GM18498 (cell line): ENCODE results near the gene UFC1.

ENCODE experiments used
- ATAC-seq: cut with Tn5 transposase; IDR thresholded peaks from one replicate; pipeline ENCODE4 v1.9.1; 2021; ENCODE audit warnings: mild to moderate bottlenecking, moderate library complexity; ENCODE audit not compliant: unreplicated experiment

Gene UFC1

DNA sequence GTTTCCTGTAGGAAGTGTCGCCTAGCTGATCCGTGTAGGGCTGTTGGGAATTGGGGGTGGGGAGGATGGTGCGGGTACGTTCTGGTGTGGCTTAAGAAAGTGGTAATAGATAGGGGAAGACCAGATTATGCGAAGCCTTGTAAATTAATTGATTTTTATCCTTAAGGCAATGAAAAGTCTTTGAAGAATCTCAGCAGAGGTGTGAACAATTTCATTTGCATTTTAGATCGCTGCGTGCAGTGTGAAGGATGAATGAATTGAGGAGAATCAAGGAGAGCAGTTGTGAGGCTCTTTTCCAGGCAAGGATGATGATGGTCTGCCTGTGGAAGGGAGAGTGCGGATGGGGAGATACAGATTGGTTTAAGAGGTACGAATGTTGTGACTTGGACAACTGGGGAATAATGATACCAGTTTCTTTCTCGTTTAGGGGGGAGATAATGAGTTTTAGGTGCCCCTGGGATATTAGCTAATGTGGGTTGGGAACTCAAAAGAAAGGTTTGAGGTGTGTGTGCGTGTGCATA lies 20.5 kb upstream of the UFC1 start:
- ATAC-seq = no peak

DNA sequence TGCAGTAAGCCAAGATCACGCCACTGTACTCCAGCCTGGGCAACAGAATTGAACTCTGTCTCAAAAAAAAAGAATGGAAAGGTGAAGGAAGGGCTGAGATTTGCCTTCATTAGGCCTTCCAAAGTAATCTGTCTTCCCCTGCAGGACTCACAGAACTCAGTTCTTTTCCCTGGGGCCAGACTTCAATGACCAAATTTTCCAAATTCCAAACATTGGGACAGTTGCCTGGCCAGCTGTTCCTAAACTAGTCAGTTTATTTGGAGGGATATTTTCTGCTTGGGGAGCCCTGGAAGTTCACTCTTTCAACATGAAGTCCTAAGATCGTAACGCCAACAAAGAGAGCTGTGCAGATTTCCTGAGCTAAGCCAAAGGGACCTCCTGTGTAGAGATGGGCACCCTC lies 15.9 kb upstream of the UFC1 start:
- no peak for ATAC-seq

DNA sequence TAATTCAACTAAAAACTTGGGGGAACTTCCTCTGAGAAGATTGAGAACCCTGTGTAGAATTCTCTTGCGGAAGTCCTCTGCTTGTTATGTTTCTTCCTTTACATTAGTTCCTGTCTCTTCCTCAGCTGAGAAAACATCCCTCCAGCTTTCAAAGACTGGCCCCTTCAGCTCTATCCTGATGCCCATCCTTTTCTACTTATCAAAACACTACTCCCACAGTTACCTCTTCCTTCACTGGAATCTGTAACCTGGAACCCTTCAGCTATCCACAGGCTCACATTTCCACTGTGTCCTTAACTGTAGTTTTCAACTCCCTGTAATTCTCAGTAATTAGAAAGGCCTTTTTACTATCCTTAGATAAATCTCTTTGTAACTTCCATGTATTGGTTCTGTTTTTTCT lies 15.3 kb upstream of the UFC1 start:
- ATAC-seq = no peak

DNA sequence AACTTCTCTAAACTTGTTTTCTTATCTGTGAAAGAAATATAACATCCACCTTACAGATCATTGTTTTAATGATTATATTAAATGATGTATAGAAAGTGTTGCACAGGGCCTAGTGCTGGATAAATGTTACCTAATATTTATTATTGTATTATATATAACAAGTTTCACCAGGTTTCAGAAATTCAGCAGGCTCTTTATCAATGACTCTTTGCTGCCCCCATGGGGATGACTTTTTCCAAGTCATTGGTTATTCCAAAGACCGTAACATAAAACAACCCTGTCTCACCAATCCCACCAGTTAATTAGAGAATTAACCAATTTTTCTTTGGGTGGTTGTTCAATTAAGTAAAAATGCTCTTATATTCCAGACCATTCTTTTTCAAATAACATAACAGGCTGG lies 14.0 kb upstream of the UFC1 start:
- ATAC-seq = no peak

DNA sequence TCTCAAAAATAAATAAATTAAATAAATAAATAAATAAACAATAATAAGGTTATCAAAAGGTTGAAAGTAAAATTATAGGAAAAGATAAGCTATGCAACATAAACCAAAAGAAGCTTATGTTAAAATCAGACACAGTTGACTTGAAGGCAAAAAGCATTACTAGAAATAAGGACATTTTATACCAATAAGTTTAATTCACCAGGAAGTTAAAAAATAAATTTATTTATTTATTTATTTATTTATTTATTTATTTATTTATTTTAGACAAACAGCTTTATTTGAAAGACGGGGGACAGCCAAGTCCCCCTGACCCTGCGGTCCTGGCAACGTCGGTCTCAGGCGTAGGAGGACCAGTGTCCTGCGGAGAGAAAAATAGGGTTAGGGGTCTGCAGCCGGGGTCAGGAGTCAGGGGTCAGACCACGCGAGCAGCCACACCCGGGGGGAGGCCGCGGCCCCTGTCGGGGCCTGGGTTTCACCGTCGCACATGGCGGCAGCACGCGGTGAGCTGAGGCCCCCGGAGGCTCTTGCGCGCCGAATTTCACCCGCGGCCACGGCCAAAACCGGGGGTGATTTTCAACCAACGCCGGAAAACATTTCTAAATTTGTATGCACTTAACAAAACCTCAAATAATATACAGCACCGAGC lies 12.9 kb upstream of the UFC1 start:
- no peak for ATAC-seq

DNA sequence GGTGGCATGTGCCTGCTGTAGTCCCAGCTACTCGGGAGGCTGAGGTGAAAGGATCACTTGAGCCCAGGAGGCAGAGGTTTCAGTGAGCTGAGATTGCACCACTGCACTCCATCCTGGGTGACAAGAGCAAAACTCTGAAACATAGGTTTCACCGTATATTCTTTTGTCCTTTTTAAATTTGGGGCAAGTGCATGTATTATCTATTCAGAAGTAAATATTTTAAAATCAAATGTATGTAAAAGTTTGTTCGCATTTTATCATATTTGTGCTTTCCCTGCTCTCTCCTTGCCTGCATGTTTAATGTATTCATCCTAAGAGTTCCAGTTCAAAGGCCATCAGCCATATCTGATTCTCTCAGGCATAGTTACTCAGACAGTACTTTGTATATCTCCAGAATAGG lies 7.9 kb upstream of the UFC1 start:
- ATAC-seq = no peak

DNA sequence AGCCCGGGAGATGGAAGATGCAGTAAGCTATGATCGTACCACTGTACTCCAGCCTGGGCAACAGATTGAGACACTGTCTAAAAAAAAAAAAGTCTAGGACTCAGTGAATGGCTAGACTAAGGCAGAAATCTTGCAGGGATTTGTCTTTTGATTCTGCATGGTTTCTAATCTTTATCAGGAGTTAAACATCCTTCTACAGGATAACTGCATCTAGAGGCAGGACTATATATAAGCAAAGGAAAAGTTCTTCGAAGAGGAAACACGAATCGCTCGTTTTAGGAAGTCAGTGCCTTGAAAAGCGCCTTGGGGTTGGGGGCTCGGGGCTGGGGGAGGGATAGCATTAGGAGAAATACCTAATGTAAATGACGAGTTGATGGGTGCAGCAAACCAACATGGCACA lies 602 bp upstream of the UFC1 start:
- ATAC-seq = no peak

DNA sequence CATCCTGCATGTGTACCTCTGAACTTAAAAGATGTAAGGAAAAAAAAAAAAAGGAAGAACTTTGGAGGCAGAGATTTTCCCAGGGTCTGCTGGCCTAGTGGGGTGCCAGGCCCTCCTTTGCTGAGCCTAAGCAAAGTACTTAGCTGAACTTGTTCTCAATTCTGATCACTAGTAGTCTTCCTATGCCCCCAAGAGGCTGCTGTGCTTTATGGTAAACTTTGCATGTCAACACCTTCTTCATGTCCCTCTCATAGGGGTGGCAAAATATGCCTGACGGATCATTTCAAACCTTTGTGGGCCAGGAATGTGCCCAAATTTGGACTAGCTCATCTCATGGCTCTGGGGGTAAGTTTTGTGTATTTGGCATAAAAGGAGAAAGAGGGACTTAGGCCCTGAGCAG lies 4.1 kb downstream of the UFC1 start:
- ATAC-seq = no peak

DNA sequence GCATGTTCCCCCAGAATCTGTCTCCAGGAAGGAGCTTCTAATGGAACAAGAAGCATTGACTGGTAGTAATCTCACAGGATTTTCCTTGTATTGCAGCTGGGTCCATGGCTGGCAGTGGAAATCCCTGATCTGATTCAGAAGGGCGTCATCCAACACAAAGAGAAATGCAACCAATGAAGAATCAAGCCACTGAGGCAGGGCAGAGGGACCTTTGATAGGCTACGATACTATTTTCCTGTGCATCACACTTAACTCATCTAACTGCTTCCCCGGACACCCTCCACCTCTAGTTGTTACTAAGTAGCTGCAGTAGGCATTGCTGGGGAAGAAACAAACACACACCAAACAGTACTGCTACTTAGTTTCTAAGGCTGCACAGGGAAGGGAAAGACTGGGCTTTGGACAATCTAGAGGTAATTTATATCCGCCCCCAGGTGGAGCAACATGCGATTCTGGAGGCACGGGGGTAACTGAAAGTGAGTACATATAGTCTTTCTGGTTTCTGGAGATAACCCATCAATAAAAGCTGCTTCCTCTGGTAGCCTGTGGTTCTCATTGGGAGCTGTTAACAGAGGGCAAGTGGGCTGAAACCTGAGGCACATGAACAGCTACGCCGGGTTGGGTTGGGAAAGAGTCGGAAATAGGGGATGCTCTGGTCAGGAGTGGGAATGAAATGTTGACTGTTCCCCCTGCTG lies 4.7 kb downstream of the UFC1 start:
- ATAC-seq = no peak

DNA sequence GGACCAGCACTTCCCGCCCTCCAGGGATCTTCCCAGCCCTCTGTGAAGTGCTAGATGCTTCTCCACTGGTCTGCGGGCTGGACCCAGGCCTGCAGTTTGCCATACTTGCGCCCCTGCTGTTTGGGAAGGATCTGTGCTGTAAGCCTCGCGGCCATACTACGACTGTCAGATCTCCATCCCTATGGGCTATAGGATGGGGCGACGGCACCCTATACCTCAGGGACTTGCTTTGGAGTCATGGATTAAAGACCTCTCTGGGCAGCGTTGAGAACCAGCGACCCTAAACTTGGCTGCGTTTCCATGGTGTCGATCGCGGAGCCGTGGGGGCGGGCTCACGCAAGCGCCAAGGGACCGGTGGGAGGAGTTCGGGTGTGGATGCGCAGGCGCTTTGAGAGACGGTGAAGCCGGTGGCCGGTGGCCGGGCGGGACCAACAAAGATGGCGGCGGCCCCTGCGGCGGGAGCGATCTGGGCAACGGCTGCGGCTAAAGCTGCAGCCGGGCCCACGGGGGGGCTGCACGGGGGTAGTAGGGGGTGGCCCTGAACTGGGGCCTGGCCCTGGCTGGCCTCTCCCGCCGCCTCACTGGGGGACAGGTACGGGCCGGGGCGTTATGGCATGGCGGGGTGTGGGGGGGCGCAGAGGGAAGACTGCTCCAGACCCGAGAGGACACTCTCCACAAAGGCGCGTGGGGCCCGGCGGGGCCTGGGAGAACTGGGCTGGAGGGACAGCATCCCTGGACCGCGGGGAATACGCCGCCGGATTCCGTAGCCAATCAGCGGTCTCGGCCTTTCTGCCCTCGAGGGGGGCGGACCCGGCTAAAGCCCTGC lies 5.5 kb downstream of the UFC1 start, which contains the start of gene USP21:
USP21 (plus strand) TSS at position 414 of the 826 bp plus-strand sequence. CDS start 1,141 bp downstream, outside the sequence.
- ATAC-seq = peak; percentile 86

DNA sequence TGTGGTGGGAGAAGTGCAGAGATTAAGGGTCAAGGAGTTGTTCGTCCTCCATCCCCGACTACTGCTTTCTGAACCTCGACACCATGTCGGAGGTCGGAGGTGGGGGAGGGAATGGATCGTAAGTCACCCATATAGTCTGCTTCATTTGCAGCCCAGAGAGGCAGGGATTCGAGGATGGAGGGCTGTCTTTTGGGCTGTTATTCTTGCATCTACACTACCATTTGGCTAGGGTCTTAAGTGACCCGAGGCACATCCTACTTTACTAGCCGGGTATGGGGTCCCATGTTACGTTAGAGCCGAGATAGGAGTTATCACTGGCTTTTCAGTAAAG lies 6.1 kb downstream of the UFC1 start:
- ATAC-seq = no peak

DNA sequence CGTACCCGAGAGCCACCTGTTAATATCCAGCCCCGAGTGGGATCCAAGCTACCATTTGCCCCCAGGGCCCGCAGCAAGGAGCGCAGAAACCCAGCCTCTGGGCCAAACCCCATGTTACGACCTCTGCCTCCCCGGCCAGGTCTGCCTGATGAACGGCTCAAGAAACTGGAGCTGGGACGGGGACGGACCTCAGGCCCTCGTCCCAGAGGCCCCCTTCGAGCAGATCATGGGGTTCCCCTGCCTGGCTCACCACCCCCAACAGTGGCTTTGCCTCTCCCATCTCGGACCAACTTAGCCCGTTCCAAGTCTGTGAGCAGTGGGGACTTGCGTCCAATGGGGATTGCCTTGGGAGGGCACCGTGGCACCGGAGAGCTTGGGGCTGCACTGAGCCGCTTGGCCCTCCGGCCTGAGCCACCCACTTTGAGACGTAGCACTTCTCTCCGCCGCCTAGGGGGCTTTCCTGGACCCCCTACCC lies 6.9 kb downstream of the UFC1 start:
- no peak for ATAC-seq

DNA sequence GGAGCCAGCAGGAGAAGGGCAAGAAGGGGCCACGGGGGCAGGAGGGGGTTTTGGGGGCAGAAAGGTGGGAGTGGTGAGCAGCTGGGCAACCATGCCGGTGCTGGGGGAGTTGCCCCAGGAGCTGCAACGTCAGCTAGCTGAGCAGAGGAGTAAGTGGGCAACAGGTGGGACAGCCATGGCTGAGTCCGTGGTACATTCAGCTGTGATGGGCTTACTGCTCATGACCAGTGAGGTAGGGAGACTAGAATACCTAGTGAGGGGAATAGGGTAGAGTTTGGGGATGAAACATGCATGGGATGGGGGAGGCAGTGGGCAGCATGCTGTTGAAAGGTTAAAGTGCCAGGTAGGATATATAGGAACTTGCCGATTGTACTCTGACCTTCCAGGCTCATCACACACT lies 7.9 kb downstream of the UFC1 start:
- no peak for ATAC-seq

DNA sequence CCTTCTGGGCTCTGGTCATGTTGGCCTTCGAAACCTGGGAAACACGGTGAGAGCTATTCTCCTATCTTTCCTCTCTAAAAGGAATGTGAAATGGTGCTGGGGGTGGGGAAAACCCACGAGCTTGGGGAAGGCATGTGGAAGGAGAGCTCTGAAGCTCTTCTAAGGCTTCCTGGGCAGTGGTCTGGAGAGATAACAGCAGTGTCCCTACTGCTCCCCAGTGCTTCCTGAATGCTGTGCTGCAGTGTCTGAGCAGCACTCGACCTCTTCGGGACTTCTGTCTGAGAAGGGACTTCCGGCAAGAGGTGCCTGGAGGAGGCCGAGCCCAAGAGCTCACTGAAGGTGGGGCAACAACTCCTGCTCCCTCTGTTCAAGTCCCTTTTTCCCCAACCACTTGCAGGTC lies 8.3 kb downstream of the UFC1 start:
- ATAC-seq = no peak

DNA sequence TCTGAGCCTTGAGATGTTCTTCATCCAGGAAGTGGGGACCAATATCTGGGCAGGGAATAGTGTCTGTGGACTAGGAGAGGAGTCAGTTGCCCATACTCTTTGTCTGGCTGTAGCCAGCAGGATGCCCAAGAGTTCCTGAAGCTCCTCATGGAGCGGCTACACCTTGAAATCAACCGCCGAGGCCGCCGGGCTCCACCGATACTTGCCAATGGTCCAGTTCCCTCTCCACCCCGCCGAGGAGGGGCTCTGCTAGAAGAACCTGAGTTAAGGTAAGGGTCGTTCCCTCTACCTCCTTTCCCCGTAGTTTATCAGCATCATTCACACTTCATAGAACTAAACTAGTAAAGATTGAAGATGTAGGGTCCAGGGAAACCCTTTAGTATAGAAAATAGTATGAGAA lies 9.0 kb downstream of the UFC1 start:
- no peak for ATAC-seq

DNA sequence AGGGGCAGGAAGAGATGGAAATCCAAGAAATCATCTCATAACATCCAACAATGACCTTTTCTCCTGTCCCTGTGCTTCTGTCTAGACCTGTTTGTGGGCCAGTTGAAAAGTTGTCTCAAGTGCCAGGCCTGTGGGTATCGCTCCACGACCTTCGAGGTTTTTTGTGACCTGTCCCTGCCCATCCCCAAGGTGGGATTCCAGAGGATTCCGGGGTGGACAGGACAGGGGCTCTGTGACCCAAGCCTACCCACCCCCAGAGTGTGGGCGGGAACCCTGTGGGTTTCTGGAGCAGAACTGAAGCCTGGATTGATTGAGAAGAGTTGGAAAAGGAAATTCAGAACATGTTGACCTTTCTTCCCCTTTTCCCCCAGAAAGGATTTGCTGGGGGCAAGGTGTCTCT lies 10.0 kb downstream of the UFC1 start:
- no peak for ATAC-seq

DNA sequence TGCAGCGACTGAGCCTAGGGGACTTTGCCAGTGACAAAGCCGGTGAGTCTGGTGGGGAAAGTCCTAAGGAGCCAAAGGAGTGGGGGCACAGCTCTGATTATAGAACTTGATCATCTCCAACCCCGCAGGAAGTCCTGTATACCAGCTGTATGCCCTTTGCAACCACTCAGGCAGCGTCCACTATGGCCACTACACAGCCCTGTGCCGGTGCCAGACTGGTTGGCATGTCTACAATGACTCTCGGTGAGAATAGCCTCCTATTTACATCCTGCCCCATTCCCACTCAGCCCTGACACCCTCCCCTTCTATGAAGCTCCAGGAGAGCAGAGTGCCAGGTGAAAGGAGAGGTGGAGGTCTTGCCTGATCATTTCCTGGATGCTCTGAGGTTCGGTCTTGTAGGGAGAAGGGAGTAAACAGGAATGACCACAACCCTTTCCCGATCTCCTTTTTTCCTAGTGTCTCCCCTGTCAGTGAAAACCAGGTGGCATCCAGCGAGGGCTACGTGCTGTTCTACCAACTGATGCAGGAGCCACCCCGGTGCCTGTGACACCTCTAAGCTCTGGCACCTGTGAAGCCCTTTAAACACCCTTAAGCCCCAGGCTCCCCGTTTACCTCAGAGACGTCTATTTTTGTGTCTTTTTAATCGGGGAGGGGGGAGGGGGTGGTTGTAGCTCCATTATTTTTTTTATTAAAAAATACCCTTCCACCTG lies 11.3 kb downstream of the UFC1 start:
- ATAC-seq = no peak

DNA sequence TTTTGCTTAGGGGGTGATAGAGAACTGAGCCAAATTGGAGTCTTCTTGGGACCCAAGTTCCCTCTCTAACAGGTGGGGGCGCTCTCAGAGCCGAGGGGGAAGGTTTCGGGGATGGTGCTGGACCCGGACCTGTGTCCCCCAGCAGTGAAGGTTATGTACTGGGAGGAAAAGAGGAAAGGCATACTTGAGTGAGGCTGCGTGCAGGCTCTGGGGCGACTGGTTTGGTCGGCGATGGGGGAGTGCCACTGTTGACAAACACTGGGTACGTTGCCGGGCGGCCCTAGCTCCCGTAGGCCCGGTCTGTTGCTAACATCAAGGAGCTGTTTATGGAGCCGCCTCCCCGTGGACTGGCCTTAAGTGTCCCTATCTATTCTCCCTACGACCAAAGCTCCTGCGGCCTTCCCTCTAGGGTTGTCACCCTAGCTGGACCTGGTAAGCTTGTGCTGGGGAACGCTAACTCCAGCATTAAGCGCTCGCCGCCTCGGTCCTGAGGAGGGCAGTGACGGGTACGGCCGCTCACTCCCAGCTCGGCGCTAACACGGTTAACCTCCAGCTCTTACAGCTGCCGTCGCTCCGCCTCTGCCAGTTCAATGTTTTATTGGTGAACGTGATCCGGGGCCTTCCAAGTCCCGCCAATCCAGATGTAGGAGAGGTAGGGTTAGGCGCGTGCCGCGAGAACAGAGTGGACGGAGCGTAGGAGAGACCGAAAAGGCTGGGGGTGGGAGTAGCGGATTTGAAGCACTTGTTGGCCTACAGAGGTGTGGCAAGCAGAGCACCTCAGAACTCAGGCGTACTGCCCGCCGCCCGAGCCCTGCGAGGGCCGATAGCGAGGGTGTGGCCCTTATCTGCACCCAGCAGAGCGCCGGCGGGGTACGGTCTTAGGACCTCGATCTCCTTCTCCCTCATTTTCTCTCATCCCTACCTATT lies 12.2 kb downstream of the UFC1 start, which contains the start of gene PPOX:
PPOX (plus strand) TSS at position 685 of the 927 bp plus-strand sequence. CDS start 422 bp downstream, outside the sequence.
- ATAC-seq = peak; percentile 92

DNA sequence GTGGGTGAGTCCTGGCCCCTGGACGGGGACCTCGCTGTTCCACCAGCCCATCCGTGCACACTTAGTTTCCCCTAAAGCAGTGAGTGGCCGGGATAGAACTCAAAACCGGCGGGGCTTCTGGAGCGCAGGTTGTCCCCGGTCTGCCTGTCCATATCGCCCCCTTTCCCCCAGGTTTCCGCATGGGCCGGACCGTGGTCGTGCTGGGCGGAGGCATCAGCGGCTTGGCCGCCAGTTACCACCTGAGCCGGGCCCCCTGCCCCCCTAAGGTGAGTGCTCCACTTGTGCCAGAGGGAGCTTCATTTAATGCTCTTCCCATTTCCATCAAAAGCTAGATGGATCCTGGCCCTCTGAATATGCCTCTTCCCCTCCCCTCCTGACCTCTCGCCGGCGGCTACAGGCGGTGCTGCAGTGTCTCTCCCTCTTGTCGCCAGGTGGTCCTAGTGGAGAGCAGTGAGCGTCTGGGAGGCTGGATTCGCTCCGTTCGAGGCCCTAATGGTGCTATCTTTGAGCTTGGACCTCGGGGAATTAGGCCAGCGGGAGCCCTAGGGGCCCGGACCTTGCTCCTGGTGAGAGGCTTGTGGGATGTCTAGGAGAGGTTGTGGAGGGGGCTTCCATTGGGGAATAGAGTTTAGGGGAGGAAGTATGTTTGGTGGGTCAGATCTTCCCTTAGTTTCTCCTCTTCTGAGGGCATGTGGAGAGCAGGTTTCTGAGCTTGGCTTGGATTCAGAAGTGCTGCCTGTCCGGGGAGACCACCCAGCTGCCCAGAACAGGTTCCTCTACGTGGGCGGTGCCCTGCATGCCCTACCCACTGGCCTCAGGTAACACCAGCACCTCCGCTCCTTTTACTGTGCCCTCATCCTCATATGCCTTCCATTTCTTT lies 13.1 kb downstream of the UFC1 start:
- no peak for ATAC-seq
